ENCODE results near the gene DRC1.
"Not testable (repeated sequence)": the region's sequence is repeated elsewhere in the genome, so short reads cannot be mapped to it uniquely, and the experiment has no call there.

The DRC1 gene

DNA sequence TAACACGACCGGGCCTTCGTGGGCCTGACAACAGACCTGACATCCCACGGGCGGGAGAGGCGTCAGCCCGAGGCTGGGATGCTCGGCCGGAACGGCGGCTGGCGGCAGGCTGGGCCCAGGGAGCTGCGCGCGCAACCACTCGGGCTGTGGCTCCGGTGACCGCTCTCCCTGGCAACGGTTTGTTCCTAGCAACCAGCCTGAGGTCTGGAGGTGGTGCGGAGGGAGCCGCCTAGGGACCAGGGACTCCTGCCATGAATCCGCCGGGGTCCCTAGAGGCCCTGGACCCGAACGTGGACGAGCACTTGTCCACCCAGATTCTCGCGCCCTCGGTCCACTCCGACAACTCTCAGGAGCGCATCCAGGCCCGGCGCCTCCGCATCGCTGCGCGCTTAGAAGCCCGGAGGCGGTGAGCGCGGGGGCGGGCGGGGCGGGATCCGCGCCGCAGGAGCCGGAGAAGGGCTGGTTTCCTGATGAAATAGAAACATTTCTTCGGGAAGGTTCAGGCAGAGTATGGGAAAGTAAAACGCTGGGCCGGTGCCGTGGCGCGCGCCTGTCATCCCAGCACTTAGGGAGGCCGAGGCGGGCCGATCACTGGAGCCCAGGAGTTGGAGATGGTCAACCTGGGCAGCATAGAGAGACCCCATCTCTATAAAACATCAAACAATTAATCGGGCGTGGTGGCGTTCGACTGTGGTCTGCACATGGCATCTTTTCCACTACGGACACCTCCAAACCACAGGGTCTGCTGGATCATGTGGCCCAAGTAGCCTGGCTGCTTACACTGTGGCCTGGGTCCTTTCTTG lies at the start of gene DRC1:
Gene DRC1 (plus strand): TSS at position 182 of the 803 bp plus-strand sequence. CDS start 70 bp downstream, at position 252.
- peak within 1 kb of the TSS; percentile 64 for H3K4me3 ChIP-seq (ENCODE audit: low read depth, low read length)
- H3K27ac ChIP-seq (ENCODE audit: low read depth, low read length), result peak within 1 kb of the TSS; percentile 57
- H3K9me3 ChIP-seq (ENCODE audit: control insufficient read depth, insufficient read depth, low read length), result no peaks in the 10 kb centered on the region

DNA sequence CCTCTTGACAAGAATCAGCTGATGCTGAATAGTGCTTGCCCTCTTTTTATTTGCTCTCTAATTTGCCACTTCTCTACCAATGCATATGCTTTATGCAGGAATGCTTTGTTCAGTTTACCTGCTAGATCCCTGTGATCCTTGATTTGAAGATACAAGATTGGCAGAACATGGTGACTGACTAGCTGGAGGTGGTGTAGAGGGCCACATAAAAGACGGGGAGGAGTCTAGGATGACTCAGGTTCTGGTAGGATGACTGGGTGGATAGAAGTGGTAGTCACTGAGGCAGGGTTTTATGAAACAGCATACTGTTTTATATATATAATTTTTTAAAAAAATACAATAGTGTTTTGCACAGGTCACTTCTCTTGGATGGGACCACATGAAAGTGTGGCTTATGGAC lies 48.8 kb upstream of the DRC1 start:
- Histone ChIP-seq H3K4me3 (ENCODE audit: low read depth, low read length) (no peak overlapping the region), H3K36me3 (ENCODE audit: control insufficient read depth, insufficient read depth, low read length) (peaks cover 15% of the 10 kb centered on the region), H3K27ac (ENCODE audit: low read depth, low read length) (no peak overlapping the region), H3K9ac (ENCODE audit: low read depth, low read length) (no peak overlapping the region), H3K4me1 (ENCODE audit: control insufficient read depth, insufficient read depth, low read length) (peaks cover 19% of the 10 kb centered on the region), H3K9me3 (ENCODE audit: control insufficient read depth, insufficient read depth, low read length) (no peaks in the 10 kb centered on the region), H3K27me3 (ENCODE audit: control insufficient read depth, insufficient read depth, low read length) (no peaks in the 10 kb centered on the region)

More for the DNA sequence above, at the start of gene DRC1:
- no peak within 1 kb of the TSS for H3K9ac ChIP-seq (ENCODE audit: low read depth, low read length)
- H3K36me3 ChIP-seq (ENCODE audit: control insufficient read depth, insufficient read depth, low read length), result no peaks in the 10 kb centered on the region
- H3K27me3 ChIP-seq (ENCODE audit: control insufficient read depth, insufficient read depth, low read length), result no peaks in the 10 kb centered on the region
- peaks cover 4% of the 10 kb centered on the region; the same call in 1 of the 2 replicates for H3K4me1 ChIP-seq (ENCODE audit: control insufficient read depth, insufficient read depth, low read length)

- not testable (repeated sequence) for H3K9me3 ChIP-seq (ENCODE audit: control insufficient read depth, insufficient read depth, low read length); H3K9ac ChIP-seq (ENCODE audit: low read depth, low read length); H3K27me3 ChIP-seq (ENCODE audit: control insufficient read depth, insufficient read depth, low read length); H3K27ac ChIP-seq (ENCODE audit: low read depth, low read length); H3K4me3 ChIP-seq (ENCODE audit: low read depth, low read length)
- Histone ChIP-seq H3K4me1 (ENCODE audit: control insufficient read depth, insufficient read depth, low read length) (peaks cover 12% of the 10 kb centered on the region), H3K36me3 (ENCODE audit: control insufficient read depth, insufficient read depth, low read length) (peaks cover 15% of the 10 kb centered on the region; the same call in 1 of the 2 replicates)
Observed at GRCh38 chr2:26354469-26354868, 47.3 kb upstream of the DRC1 start.

- H3K36me3 ChIP-seq (ENCODE audit: control insufficient read depth, insufficient read depth, low read length), result peaks cover 15% of the 10 kb centered on the region; the same call in 1 of the 2 replicates
- H3K4me3 ChIP-seq (ENCODE audit: low read depth, low read length), result 0 out of 2 replicates have a peak overlapping the region, but pooled peaks have one; percentile 29
- peak overlapping the region; percentile 49 for H3K27ac ChIP-seq (ENCODE audit: low read depth, low read length)
- peaks cover 12% of the 10 kb centered on the region for H3K4me1 ChIP-seq (ENCODE audit: control insufficient read depth, insufficient read depth, low read length)
- no peaks in the 10 kb centered on the region for H3K9me3 ChIP-seq (ENCODE audit: control insufficient read depth, insufficient read depth, low read length)
- no peak overlapping the region for H3K9ac ChIP-seq (ENCODE audit: low read depth, low read length)
- no peaks in the 10 kb centered on the region for H3K27me3 ChIP-seq (ENCODE audit: control insufficient read depth, insufficient read depth, low read length)
Observed at GRCh38 chr2:26355038-26355995, 46.4 kb upstream of the DRC1 start.

- Histone ChIP-seq H3K9ac (ENCODE audit: low read depth, low read length) (no peak overlapping the region), H3K27ac (ENCODE audit: low read depth, low read length) (no peak overlapping the region), H3K27me3 (ENCODE audit: control insufficient read depth, insufficient read depth, low read length) (no peaks in the 10 kb centered on the region), H3K36me3 (ENCODE audit: control insufficient read depth, insufficient read depth, low read length) (peaks cover 15% of the 10 kb centered on the region; the same call in 1 of the 2 replicates), H3K4me3 (ENCODE audit: low read depth, low read length) (no peak overlapping the region), H3K4me1 (ENCODE audit: control insufficient read depth, insufficient read depth, low read length) (peaks cover 12% of the 10 kb centered on the region), H3K9me3 (ENCODE audit: control insufficient read depth, insufficient read depth, low read length) (no peaks in the 10 kb centered on the region)
Observed at GRCh38 chr2:26356111-26356510, 45.6 kb upstream of the DRC1 start.

- Histone ChIP-seq H3K9me3 (ENCODE audit: control insufficient read depth, insufficient read depth, low read length) (no peaks in the 10 kb centered on the region), H3K4me3 (ENCODE audit: low read depth, low read length) (no peak overlapping the region), H3K36me3 (ENCODE audit: control insufficient read depth, insufficient read depth, low read length) (peaks cover 15% of the 10 kb centered on the region; the same call in 1 of the 2 replicates), H3K27ac (ENCODE audit: low read depth, low read length) (no peak overlapping the region), H3K9ac (ENCODE audit: low read depth, low read length) (no peak overlapping the region), H3K27me3 (ENCODE audit: control insufficient read depth, insufficient read depth, low read length) (no peaks in the 10 kb centered on the region), H3K4me1 (ENCODE audit: control insufficient read depth, insufficient read depth, low read length) (peaks cover 12% of the 10 kb centered on the region)
Observed at GRCh38 chr2:26356771-26357170, 44.9 kb upstream of the DRC1 start.

- no peaks in the 10 kb centered on the region for H3K27me3 ChIP-seq (ENCODE audit: control insufficient read depth, insufficient read depth, low read length)
- no peak overlapping the region for H3K27ac ChIP-seq (ENCODE audit: low read depth, low read length)
- H3K9ac ChIP-seq (ENCODE audit: low read depth, low read length), result no peak overlapping the region
- no peak overlapping the region for H3K4me3 ChIP-seq (ENCODE audit: low read depth, low read length)
- peaks cover 12% of the 10 kb centered on the region; the same call in 1 of the 2 replicates for H3K36me3 ChIP-seq (ENCODE audit: control insufficient read depth, insufficient read depth, low read length)
- no peaks in the 10 kb centered on the region for H3K9me3 ChIP-seq (ENCODE audit: control insufficient read depth, insufficient read depth, low read length)
- H3K4me1 ChIP-seq (ENCODE audit: control insufficient read depth, insufficient read depth, low read length), result peaks cover 9% of the 10 kb centered on the region
Observed at GRCh38 chr2:26359886-26360473, 41.7 kb upstream of the DRC1 start.

GRCh38 chr2:26363323-26363722 lies 38.4 kb upstream of the DRC1 start:
- Histone ChIP-seq H3K27ac (ENCODE audit: low read depth, low read length) (no peak overlapping the region), H3K4me3 (ENCODE audit: low read depth, low read length) (no peak overlapping the region), H3K4me1 (ENCODE audit: control insufficient read depth, insufficient read depth, low read length) (no peaks in the 10 kb centered on the region), H3K36me3 (ENCODE audit: control insufficient read depth, insufficient read depth, low read length) (peaks cover 34% of the 10 kb centered on the region), H3K9me3 (ENCODE audit: control insufficient read depth, insufficient read depth, low read length) (no peaks in the 10 kb centered on the region), H3K27me3 (ENCODE audit: control insufficient read depth, insufficient read depth, low read length) (no peaks in the 10 kb centered on the region), H3K9ac (ENCODE audit: low read depth, low read length) (no peak overlapping the region)

GRCh38 chr2:26363958-26364357 lies 37.8 kb upstream of the DRC1 start:
- peaks cover 40% of the 10 kb centered on the region for H3K36me3 ChIP-seq (ENCODE audit: control insufficient read depth, insufficient read depth, low read length)
- H3K27ac ChIP-seq (ENCODE audit: low read depth, low read length), result no peak overlapping the region

GRCh38 chr2:26364669-26365068 lies 37.1 kb upstream of the DRC1 start:
- H3K27ac ChIP-seq (ENCODE audit: low read depth, low read length), result no peak overlapping the region
- no peak overlapping the region for H3K9ac ChIP-seq (ENCODE audit: low read depth, low read length)
- H3K9me3 ChIP-seq (ENCODE audit: control insufficient read depth, insufficient read depth, low read length), result no peaks in the 10 kb centered on the region
- no peaks in the 10 kb centered on the region for H3K4me1 ChIP-seq (ENCODE audit: control insufficient read depth, insufficient read depth, low read length)
- no peaks in the 10 kb centered on the region for H3K27me3 ChIP-seq (ENCODE audit: control insufficient read depth, insufficient read depth, low read length)
- H3K4me3 ChIP-seq (ENCODE audit: low read depth, low read length), result no peak overlapping the region
- H3K36me3 ChIP-seq (ENCODE audit: control insufficient read depth, insufficient read depth, low read length), result peaks cover 47% of the 10 kb centered on the region

More at GRCh38 chr2:26363958-26364357, 37.8 kb upstream of the DRC1 start:
- Histone ChIP-seq H3K4me1 (ENCODE audit: control insufficient read depth, insufficient read depth, low read length) (no peaks in the 10 kb centered on the region), H3K9ac (ENCODE audit: low read depth, low read length) (no peak overlapping the region), H3K27me3 (ENCODE audit: control insufficient read depth, insufficient read depth, low read length) (no peaks in the 10 kb centered on the region), H3K4me3 (ENCODE audit: low read depth, low read length) (no peak overlapping the region), H3K9me3 (ENCODE audit: control insufficient read depth, insufficient read depth, low read length) (no peaks in the 10 kb centered on the region)

Data from HUES48 (cell line).